Natural killer cell (primary cell): ENCODE measurements around the gene ADGRL2. TPM values are rescaled to one million over a fixed set of nuclear protein-coding genes. Genes with fewer than 3 reads are reported as not detected.

Experiments
- ATAC-seq, 3 donors: fragments of 150-1000 bp in 2 of 3; fragments of 200-7000 bp in 1 of 3; cut with Tn5 transposase; 1 replicate in 1 of 3; 2 replicates in 2 of 3; pipeline ENCODE4 v1.10.0; 2021; ENCODE audit warnings: mild to moderate bottlenecking in 2 of 3, moderate library complexity in 2 of 3
- DNase-seq, 2 donors: peaks; one replicate each; pipeline versions ENCODE4 v3.0.0 to v3.0.0-alpha.2; 2013 to 2021; ENCODE audit warnings: mixed read lengths in 1 of 2
- H3K27ac ChIP-seq: one replicate; pipeline ENCODE4 v1.5.1; 2013; ENCODE audit warnings: mild to moderate bottlenecking, low read length
- H3K27me3 ChIP-seq: one replicate; pipeline ENCODE4 v1.6.1; 2013; ENCODE audit warnings: low read length; ENCODE audit not compliant: control insufficient read depth, insufficient read depth
- H3K36me3 ChIP-seq: one replicate; pipeline ENCODE4 v1.6.1; 2013; ENCODE audit warnings: low read length; ENCODE audit not compliant: control insufficient read depth, insufficient read depth
- H3K4me1 ChIP-seq: one replicate; pipeline ENCODE4 v1.6.1; 2013; ENCODE audit warnings: low read length; ENCODE audit not compliant: control insufficient read depth, insufficient read depth
- H3K4me3 ChIP-seq: one replicate; pipeline ENCODE4 v1.5.1; 2013; ENCODE audit warnings: low read length
- H3K9me3 ChIP-seq: one replicate; pipeline ENCODE4 v1.6.1; 2013; ENCODE audit warnings: low read length; ENCODE audit not compliant: control insufficient read depth, insufficient read depth
- H3K27ac Mint-ChIP-seq, 2 donors: one replicate each; pipeline ENCODE4 v1.8.0; 2022; ENCODE audit warnings: mild to moderate bottlenecking in 2 of 2, mixed read lengths in 2 of 2, moderate library complexity in 1 of 2
- H3K27me3 Mint-ChIP-seq, 2 donors: one replicate each; pipeline ENCODE4 v1.8.0; 2022; ENCODE audit warnings: low read depth in 2 of 2, mixed read lengths in 2 of 2
- H3K36me3 Mint-ChIP-seq: one replicate; pipeline ENCODE4 v1.8.0; 2022; ENCODE audit warnings: mixed read lengths
- H3K4me1 Mint-ChIP-seq, 2 donors: one replicate each; pipeline ENCODE4 v1.8.0; 2022; ENCODE audit warnings: mixed read lengths in 2 of 2
- H3K4me3 Mint-ChIP-seq: one replicate; pipeline ENCODE4 v1.8.0; 2022; ENCODE audit warnings: mild to moderate bottlenecking, moderate library complexity, mixed read lengths
- H3K9me3 Mint-ChIP-seq, 2 donors: one replicate each; pipeline ENCODE4 v1.8.0; 2022; ENCODE audit warnings: mixed read lengths in 2 of 2
- WGBS: methylation state at CpG from one replicate; pipeline ENCODE4 v1.1.7; 2013; ENCODE audit warnings: missing lambda C conversion rate; ENCODE audit not compliant: insufficient coverage; 5-methylcytosine and 5-hydroxymethylcytosine counted together
- intact Hi-C: fragments of 100-400 bp; cut with micrococcal nuclease; formaldehyde crosslinking; loops from one replicate; pipeline ENCODE4 v1.14.2; 2022
- total RNA-seq, 4 donors: library from RNA; stranded (reverse); fragments of 120-200 nt in 1 of 4; gene quantifications; one replicate each; pipeline versions ENCODE4 v1.2.3 to v1.2.4, GENCODE V29; 2013 to 2022
- TF ChIP-seq, protein P1 (sequence below): fragments of 200-600 bp; IDR thresholded peaks from one replicate; pipeline ENCODE4 v1.8.0; 2022; ENCODE audit warnings: antibody characterized with exemption

ADGRL2 gene
- total RNA-seq, 3 donors from 2014 or later (not counting 1 experiment from before 2014, with no cell fraction given): not detected

DNA sequence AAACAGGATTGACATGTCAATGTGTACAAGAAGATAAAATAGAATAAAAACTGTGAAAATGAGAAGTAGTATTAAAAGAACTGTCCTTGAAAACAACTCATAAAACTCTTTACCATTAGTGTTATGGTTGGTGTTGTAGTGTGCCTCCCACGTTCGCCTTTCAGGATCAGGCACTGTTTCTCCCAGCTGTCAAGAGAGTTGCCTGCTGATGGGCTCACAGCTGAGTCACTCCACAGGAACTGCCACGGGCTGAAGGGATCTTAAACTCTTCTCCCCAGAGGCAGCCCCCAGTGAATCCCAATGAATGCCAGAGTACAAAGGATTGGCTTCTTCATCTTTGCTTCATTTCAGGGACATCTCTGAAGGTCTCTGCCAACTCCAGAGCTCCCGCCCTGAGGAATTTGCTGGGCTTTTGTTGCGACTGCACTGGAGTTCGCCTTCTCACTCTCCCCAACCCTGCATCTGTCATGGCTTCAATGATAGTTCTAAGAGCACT is 119.6 kb downstream of the ADGRL2 start:
- H3K27ac ChIP-seq: no peak overlapping the region
- Mint-ChIP-seq H3K27me3 (no peaks in the 10 kb centered on the region), H3K9me3 (peaks cover 5 to 11% of the 10 kb centered on the region in 2 donors), H3K27ac (no peak overlapping the region), H3K4me1 (no peaks in the 10 kb centered on the region), H3K4me3 (no peak overlapping the region), H3K36me3 (no peaks in the 10 kb centered on the region)
- no peaks in the 10 kb centered on the region for H3K9me3 ChIP-seq
- WGBS: 84% methylated on average over 6 of the region's 6 CpGs
- intact Hi-C loops: no loop called here
- H3K4me3 ChIP-seq: no peak overlapping the region
- H3K27me3 ChIP-seq: no peaks in the 10 kb centered on the region
- no peak for DNase-seq
- H3K4me1 ChIP-seq: no peaks in the 10 kb centered on the region
- TF ChIP-seq, protein P1, sequence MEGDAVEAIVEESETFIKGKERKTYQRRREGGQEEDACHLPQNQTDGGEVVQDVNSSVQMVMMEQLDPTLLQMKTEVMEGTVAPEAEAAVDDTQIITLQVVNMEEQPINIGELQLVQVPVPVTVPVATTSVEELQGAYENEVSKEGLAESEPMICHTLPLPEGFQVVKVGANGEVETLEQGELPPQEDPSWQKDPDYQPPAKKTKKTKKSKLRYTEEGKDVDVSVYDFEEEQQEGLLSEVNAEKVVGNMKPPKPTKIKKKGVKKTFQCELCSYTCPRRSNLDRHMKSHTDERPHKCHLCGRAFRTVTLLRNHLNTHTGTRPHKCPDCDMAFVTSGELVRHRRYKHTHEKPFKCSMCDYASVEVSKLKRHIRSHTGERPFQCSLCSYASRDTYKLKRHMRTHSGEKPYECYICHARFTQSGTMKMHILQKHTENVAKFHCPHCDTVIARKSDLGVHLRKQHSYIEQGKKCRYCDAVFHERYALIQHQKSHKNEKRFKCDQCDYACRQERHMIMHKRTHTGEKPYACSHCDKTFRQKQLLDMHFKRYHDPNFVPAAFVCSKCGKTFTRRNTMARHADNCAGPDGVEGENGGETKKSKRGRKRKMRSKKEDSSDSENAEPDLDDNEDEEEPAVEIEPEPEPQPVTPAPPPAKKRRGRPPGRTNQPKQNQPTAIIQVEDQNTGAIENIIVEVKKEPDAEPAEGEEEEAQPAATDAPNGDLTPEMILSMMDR: no peak
- no peak for ATAC-seq
- H3K36me3 ChIP-seq: no peaks in the 10 kb centered on the region

DNA sequence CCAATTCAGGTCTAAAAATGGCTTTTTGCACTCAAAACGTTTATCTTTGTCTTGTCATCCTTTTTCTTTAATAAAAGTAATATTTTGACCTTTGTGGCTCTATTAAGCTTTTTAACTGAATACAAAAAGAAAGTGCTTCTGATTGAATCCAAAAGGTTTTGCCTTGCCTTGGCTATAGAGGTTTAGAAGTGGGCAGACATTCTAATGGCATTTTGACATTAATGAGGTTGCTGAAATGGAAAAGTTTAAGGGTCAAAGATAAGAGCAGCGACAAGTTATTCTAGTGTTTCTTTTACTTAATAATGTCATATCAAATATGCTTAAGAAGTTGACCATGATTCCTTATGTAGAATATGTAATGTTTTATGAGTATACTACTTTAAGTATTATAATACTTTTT is 120.2 kb downstream of the ADGRL2 start:
- H3K27me3 Mint-ChIP-seq: no peaks in the 10 kb centered on the region
- ATAC-seq (no peak), DNase-seq (no peak)
- no CpG with 5 or more reads among the region's 2 CpGs for whole genome bisulfite sequencing
- intact Hi-C loops: no loop called here
- no peak overlapping the region for H3K4me3 Mint-ChIP-seq
- H3K9me3 Mint-ChIP-seq: peaks cover 5 to 11% of the 10 kb centered on the region in 2 donors
- TF ChIP-seq, protein P1: no peak
- H3K4me3 ChIP-seq: no peak overlapping the region
- H3K27me3 ChIP-seq: no peaks in the 10 kb centered on the region
- no peaks in the 10 kb centered on the region for H3K36me3 ChIP-seq
- no peak overlapping the region for H3K27ac ChIP-seq
- no peaks in the 10 kb centered on the region for H3K9me3 ChIP-seq
- H3K4me1 Mint-ChIP-seq: no peaks in the 10 kb centered on the region
- H3K27ac Mint-ChIP-seq: no peak overlapping the region
- no peaks in the 10 kb centered on the region for H3K4me1 ChIP-seq
- H3K36me3 Mint-ChIP-seq: no peaks in the 10 kb centered on the region

- DNase-seq (no peak), ATAC-seq (no peak)
- Histone ChIP-seq H3K9me3 (no peaks in the 10 kb centered on the region), H3K4me3 (no peak overlapping the region), H3K36me3 (no peaks in the 10 kb centered on the region), H3K27me3 (no peaks in the 10 kb centered on the region), H3K4me1 (no peaks in the 10 kb centered on the region), H3K27ac (no peak overlapping the region)
- WGBS: 100% methylated on average over 2 of the region's 4 CpGs
- no peaks in the 10 kb centered on the region for H3K4me1 Mint-ChIP-seq
- H3K9me3 Mint-ChIP-seq: peaks cover 5 to 11% of the 10 kb centered on the region in 2 donors
- no peaks in the 10 kb centered on the region for H3K27me3 Mint-ChIP-seq
- H3K36me3 Mint-ChIP-seq: no peaks in the 10 kb centered on the region
- TF ChIP-seq, protein P1: no peak
- intact Hi-C loops: no loop called here
- H3K4me3 Mint-ChIP-seq: no peak overlapping the region
- H3K27ac Mint-ChIP-seq: no peak overlapping the region
Observed at GRCh38 chr1:81921344-81921743, 120.6 kb downstream of the ADGRL2 start.

DNA sequence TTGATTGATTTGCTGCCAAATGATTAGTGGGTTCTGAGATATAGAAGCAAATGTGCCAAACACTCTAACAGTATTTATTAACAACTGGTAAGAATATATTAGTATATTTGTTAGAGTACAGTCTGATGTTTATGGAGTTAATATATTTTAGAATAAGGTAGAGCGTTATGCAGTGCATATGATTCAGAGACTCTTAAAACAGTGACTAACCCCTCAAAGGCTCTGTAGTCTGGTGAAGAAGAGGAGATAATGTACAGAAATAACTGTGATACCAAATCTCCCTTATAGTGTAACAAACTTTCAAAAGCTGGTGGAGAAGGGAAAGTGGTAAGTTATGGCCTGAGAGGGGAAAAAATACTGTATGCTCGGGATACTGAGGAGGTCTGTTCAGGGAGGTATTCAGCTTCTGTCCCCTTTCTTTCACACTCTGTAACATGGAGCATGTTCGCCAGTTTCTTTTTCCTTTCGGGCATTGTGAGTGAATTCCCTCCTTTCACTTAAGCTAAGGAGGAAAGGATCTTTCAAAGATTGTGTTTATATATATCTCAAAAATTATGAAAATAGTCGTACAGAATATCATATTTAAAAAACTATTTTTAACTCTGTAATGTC is 121.2 kb downstream of the ADGRL2 start:
- no peaks in the 10 kb centered on the region for H3K27me3 Mint-ChIP-seq
- DNase-seq: no peak
- H3K4me3 ChIP-seq: no peak overlapping the region
- no peaks in the 10 kb centered on the region for H3K9me3 ChIP-seq
- TF ChIP-seq, protein P1: no peak
- H3K27ac ChIP-seq: no peak overlapping the region
- H3K4me1 ChIP-seq: no peaks in the 10 kb centered on the region
- no peak overlapping the region for H3K4me3 Mint-ChIP-seq
- intact Hi-C loops: no loop called here
- no peaks in the 10 kb centered on the region for H3K36me3 ChIP-seq
- 93% methylated on average over 2 of the region's 5 CpGs for WGBS
- H3K27me3 ChIP-seq: no peaks in the 10 kb centered on the region
- H3K4me1 Mint-ChIP-seq: no peaks in the 10 kb centered on the region
- no peaks in the 10 kb centered on the region for H3K36me3 Mint-ChIP-seq
- peaks cover 5 to 11% of the 10 kb centered on the region in 2 donors for H3K9me3 Mint-ChIP-seq
- H3K27ac Mint-ChIP-seq: no peak overlapping the region
- no peak for ATAC-seq
